Measurements from ENCODE around the gene MRPS2.

DNA sequence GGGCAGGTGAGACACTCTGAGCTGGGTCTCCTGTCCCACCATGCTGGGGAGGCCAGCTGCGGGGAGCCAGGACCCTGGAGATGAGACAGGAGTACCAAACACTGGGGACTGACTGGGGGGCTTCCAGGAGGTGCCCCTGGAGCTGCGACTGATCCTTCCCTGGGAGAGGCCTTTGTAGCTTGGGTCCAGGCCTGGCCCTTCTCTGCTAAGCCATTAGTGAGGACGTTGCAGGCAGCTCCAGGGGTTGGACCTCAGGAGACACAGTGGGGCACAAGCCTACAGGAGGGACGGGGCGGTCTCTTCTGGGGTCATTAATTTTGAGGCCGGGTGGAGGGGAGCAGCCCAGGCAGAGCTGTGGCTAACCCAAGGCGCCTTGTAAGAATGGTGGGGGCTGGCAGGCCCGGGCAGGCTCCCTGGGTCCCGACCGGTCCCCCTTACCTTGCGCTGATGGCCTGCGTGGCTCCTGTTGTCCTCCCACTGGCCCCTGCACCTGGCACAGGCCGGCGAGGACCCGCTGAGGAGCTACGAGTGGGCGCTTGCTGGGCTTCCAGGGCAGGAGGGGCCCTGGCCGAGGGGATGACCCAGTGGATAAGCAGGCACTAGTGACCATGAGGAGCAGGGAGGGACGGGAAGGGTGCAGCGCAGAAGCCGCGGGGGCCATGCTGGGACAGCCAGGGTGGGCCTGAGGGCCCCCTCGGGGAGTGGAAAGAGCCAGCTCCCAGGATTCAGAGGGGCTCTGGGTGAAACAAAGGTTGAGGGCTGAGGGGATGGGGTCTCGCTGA is 5.1 kb downstream of the MRPS2 start:
- TF ChIP-seq, protein P1, sequence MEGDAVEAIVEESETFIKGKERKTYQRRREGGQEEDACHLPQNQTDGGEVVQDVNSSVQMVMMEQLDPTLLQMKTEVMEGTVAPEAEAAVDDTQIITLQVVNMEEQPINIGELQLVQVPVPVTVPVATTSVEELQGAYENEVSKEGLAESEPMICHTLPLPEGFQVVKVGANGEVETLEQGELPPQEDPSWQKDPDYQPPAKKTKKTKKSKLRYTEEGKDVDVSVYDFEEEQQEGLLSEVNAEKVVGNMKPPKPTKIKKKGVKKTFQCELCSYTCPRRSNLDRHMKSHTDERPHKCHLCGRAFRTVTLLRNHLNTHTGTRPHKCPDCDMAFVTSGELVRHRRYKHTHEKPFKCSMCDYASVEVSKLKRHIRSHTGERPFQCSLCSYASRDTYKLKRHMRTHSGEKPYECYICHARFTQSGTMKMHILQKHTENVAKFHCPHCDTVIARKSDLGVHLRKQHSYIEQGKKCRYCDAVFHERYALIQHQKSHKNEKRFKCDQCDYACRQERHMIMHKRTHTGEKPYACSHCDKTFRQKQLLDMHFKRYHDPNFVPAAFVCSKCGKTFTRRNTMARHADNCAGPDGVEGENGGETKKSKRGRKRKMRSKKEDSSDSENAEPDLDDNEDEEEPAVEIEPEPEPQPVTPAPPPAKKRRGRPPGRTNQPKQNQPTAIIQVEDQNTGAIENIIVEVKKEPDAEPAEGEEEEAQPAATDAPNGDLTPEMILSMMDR (IDR thresholded peaks at IDR 0.05) = no peak
- TF ChIP-seq POLR2A (IDR thresholded peaks at IDR 0.05) (no peak), EP300 (IDR thresholded peaks at IDR 0.05) (no peak), POLR2AphosphoS5 (IDR thresholded peaks at IDR 0.05) (no peak)

All from gastroesophageal sphincter (tissue), 3 donors.